GM23248 (cell line): ENCODE data around the gene CLEC18A. TPM values are rescaled to one million over a fixed set of nuclear protein-coding genes. Genes with fewer than 3 reads are reported as not detected.

ENCODE experiments used
- DNase-seq: peaks from one replicate; pipeline ENCODE4 v3.0.0-alpha.2; 2015
- H2AFZ ChIP-seq: fragments of 200-600 bp; sonication (generic); 2 replicates; pipeline ENCODE4 v1.6.1; 2016; ENCODE audit warnings: antibody characterized with exemption
- H3F3A ChIP-seq: fragments of 200-600 bp; sonication (generic); 2 replicates; pipeline ENCODE4 v1.6.1; 2016; ENCODE audit warnings: mild to moderate bottlenecking, antibody characterized with exemption, mixed run types; ENCODE audit not compliant: insufficient read depth
- H3K27ac ChIP-seq: fragments of 200-600 bp; sonication (generic); 2 replicates; pipeline ENCODE4 v1.5.1; 2016; ENCODE audit warnings: mild to moderate bottlenecking
- H3K27me3 ChIP-seq: fragments of 200-600 bp; sonication (generic); replicated peaks from 2 replicates; pipeline ENCODE4 v1.6.1; 2016; ENCODE audit warnings: mild to moderate bottlenecking; ENCODE audit not compliant: insufficient read depth
- H3K36me3 ChIP-seq: fragments of 200-600 bp; sonication (generic); 2 replicates; pipeline ENCODE4 v1.6.1; 2016; ENCODE audit warnings: low read depth, mild to moderate bottlenecking
- H3K4me1 ChIP-seq: fragments of 200-600 bp; sonication (generic); 2 replicates; pipeline ENCODE4 v1.6.1; 2016; ENCODE audit warnings: mild to moderate bottlenecking; ENCODE audit not compliant: insufficient read depth
- H3K4me2 ChIP-seq: fragments of 200-600 bp; sonication (generic); one replicate; pipeline ENCODE4 v1.6.1; 2016; ENCODE audit warnings: mild to moderate bottlenecking; ENCODE audit not compliant: unreplicated experiment
- H3K4me3 ChIP-seq: fragments of 200-600 bp; sonication (generic); 2 replicates; pipeline ENCODE4 v1.5.1; 2016; ENCODE audit warnings: mild to moderate bottlenecking
- H3K79me2 ChIP-seq: fragments of 200-600 bp; sonication (generic); 2 replicates; pipeline ENCODE4 v1.6.1; 2016; ENCODE audit warnings: mild to moderate bottlenecking; ENCODE audit not compliant: insufficient read depth
- H3K9ac ChIP-seq: fragments of 200-600 bp; sonication (generic); 2 replicates; pipeline ENCODE4 v1.6.1; 2016; ENCODE audit warnings: mild to moderate bottlenecking
- H3K9me2 ChIP-seq: fragments of 200-600 bp; sonication (generic); 2 replicates; pipeline ENCODE4 v1.6.1; 2016; ENCODE audit warnings: mixed run types, mild to moderate bottlenecking, moderate library complexity; ENCODE audit not compliant: insufficient read depth
- H3K9me3 ChIP-seq: fragments of 200-600 bp; sonication (generic); one replicate; pipeline ENCODE4 v1.6.1; 2017; ENCODE audit warnings: low read depth
- H4K20me1 ChIP-seq: fragments of 200-600 bp; sonication (generic); 2 replicates; pipeline ENCODE4 v1.6.0; 2016; ENCODE audit not compliant: insufficient read depth
- EZH2 ChIP-seq: fragments of 200-600 bp; sonication (generic); IDR thresholded peaks from 2 replicates; pipeline ENCODE4 v1.6.1; 2018; ENCODE audit warnings: antibody characterized with exemption, mild to moderate bottlenecking; ENCODE audit not compliant: insufficient read depth, poor library complexity, severe bottlenecking
- EZH2phosphoT487 ChIP-seq: fragments of 200-600 bp; sonication (generic); IDR thresholded peaks from 2 replicates; pipeline ENCODE4 v1.6.1; 2018; ENCODE audit warnings: antibody characterized with exemption, moderate library complexity, mild to moderate bottlenecking, low read depth; ENCODE audit not compliant: insufficient read depth
- WGBS, 2 experiments: methylation state at CpG; one replicate each; pipeline ENCODE4 v1.1.6; 2015 to 2017; ENCODE audit warnings: low lambda C conversion rate in 2 of 2, low coverage in 1 of 2; ENCODE audit errors: missing lambda C conversion rate in 2 of 2; 5-methylcytosine and 5-hydroxymethylcytosine counted together
- in situ Hi-C: fragments of 300-500 bp; cut with MboI; formaldehyde crosslinking; loops from 2 replicates; pipeline ENCODE4 v1.15.0; 2020
- polyA plus RNA-seq: library from polyadenylated mRNA; unstranded; fragments of >200 nt; fragmentation: Nextera tagmentation; extraction: Ambion mirVana; gene quantifications from 2 replicates; pipeline ENCODE4 v1.2.1, GENCODE V29; 2016
- total RNA-seq: library from RNA; depleted of rRNA; stranded (reverse); fragments of >200 nt; shearing (Covaris generic); gene quantifications from 2 replicates; pipeline ENCODE4 v1.2.3, GENCODE V29; 2014

The CLEC18A gene
- total and polyA plus RNA-seq, 2 experiments from 2014 or later, result 0.10 to 0.43 TPM

DNA sequence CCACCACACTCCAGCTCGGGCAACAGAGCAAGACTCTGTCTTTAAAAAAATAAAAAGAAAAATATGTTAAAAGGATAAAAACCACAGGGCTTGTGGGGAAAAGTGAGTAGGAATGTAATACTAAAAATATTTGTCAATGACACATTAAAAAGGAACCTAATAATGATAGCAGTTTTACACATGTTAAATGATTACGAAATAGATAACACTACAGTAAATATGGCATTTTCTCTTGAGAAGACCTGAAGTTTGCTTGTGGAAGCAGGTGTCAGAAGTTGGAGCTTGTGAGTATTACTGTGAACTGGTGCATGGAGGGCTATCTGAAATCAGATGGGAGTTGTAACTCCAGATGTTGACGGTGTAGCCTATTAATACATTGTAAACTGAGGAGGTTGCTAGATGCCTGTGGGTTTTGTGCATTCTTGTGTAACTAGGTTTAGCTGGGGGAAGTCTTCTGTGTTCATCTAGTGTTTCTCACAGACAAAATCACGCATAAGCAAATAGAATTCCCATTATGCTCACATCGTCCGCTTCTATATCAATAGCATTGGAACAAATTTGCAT lies 44.2 kb upstream of the CLEC18A start:
- peak; percentile 74 for DNase-seq
- Histone ChIP-seq H3K79me2 (no peaks in the 10 kb centered on the region), H3F3A (peaks cover 12% of the 10 kb centered on the region; the same call in 1 of the 2 replicates), H3K27me3 (no peaks in the 10 kb centered on the region), H3K4me1 (peaks cover 17% of the 10 kb centered on the region), H2AFZ (no peak overlapping the region), H3K36me3 (no peaks in the 10 kb centered on the region), H3K4me3 (no peak overlapping the region), H3K4me2 (peak overlapping the region; percentile 37), H3K9ac (no peak overlapping the region), H3K27ac (peak overlapping the region; percentile 30), H3K9me2 (no peaks in the 10 kb centered on the region), H4K20me1 (no peaks in the 10 kb centered on the region), H3K9me3 (no peaks in the 10 kb centered on the region)
- in situ Hi-C loops, result no loop called here
- no peak for TF ChIP-seq EZH2
- no peak for TF ChIP-seq EZH2phosphoT487
- WGBS, 2 experiments, result 65 to 81% methylated on average over 6 of the region's 6 CpGs

DNA sequence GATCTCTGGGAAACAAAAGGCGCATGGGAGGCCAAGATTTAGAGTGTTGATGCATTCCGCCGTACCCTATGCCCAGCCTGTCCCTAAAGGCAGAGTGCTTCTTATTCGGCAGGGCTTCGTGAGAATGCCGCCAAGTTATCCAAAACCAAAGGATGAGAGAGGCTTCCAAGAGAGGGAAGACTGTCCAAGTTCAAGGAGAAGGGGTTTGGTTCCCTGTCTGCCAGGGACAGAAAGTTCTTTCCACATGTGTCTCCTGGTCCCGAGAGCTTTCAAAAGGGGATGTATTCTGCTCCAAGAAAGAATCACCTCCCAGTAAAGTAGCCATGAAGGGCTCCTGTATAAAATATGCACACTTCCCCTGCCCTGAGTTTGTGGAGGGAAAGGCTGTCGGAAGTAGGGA lies 42.1 kb upstream of the CLEC18A start:
- Histone ChIP-seq H3K9me2 (no peaks in the 10 kb centered on the region), H3K4me2 (no peak overlapping the region), H3K9me3 (no peaks in the 10 kb centered on the region), H3K36me3 (no peaks in the 10 kb centered on the region), H3K4me1 (peaks cover 17% of the 10 kb centered on the region), H3K9ac (no peak overlapping the region), H3K27me3 (no peaks in the 10 kb centered on the region), H3F3A (peaks cover 12% of the 10 kb centered on the region; the same call in 1 of the 2 replicates), H3K4me3 (no peak overlapping the region), H3K79me2 (no peaks in the 10 kb centered on the region), H2AFZ (no peak overlapping the region), H3K27ac (no peak overlapping the region), H4K20me1 (no peaks in the 10 kb centered on the region)
- no peak for DNase-seq
- in situ Hi-C loops, result no loop called here
- TF ChIP-seq EZH2phosphoT487 (no peak), EZH2 (no peak)
- WGBS, 2 experiments, result 74 to 75% methylated on average over 8 of the region's 8 CpGs

DNA sequence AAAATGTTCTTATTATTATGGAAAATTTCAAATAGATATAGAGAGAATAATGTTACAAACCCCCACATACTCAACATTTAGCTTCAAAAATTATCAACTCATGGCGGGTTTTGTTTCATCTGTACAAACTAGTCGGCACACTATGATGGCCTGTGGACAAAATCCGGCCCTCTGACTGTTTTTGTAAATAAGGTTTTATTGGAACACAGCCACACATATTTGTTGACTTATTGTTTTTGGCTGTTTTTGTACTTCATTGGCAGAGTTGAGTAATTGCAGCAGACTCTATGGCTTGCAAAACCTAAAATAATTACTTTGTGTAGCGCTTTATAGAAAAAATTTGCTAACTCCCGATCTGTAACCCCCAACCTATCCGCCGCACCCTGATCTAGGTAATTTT lies 41.4 kb upstream of the CLEC18A start:
- H3K9me3 ChIP-seq, result no peaks in the 10 kb centered on the region
- no peak overlapping the region for H3K4me2 ChIP-seq
- H2AFZ ChIP-seq, result no peak overlapping the region
- H3K4me3 ChIP-seq, result no peak overlapping the region
- H3K9me2 ChIP-seq, result no peaks in the 10 kb centered on the region
- H3K4me1 ChIP-seq, result peaks cover 17% of the 10 kb centered on the region
- H3K27ac ChIP-seq, result no peak overlapping the region
- no peaks in the 10 kb centered on the region for H4K20me1 ChIP-seq
- no peaks in the 10 kb centered on the region for H3K27me3 ChIP-seq
- no peak for DNase-seq
- no peaks in the 10 kb centered on the region for H3K36me3 ChIP-seq
- H3F3A ChIP-seq, result peaks cover 12% of the 10 kb centered on the region; the same call in 1 of the 2 replicates
- 59% methylated on average over 7 of the region's 7 CpGs for WGBS, 2 experiments
- no peak for TF ChIP-seq EZH2
- TF ChIP-seq EZH2phosphoT487, result no peak
- no peak overlapping the region for H3K9ac ChIP-seq
- in situ Hi-C loops, result no loop called here
- no peaks in the 10 kb centered on the region for H3K79me2 ChIP-seq

DNA sequence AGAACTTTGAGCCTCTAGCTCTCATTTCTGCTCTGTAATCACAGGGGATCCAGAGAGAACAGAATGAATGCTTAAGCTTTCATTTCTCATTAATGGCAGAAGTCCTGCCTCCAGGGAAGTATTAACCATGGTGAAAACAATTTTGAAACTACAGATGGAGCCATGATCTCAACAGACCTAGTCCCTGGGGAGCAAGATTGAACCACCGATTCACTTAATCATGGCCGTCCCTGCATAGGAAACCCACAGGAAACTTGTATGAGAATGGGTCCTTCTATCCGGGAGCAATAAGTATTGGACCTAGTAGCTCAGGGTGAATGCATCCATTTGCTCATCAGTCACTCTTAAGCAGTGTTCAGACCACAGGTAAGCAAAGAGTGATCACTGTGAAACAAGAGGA lies 40.2 kb upstream of the CLEC18A start:
- WGBS, 2 experiments, result 48 to 65% methylated on average over 3 of the region's 3 CpGs
- H3K36me3 ChIP-seq, result no peaks in the 10 kb centered on the region
- peaks cover 15% of the 10 kb centered on the region for H3K4me1 ChIP-seq
- H2AFZ ChIP-seq, result no peak overlapping the region
- peaks cover 11% of the 10 kb centered on the region; the same call in 1 of the 2 replicates for H3F3A ChIP-seq
- no peaks in the 10 kb centered on the region for H3K79me2 ChIP-seq
- H3K27ac ChIP-seq, result no peak overlapping the region
- H3K9me2 ChIP-seq, result no peaks in the 10 kb centered on the region
- no peak for TF ChIP-seq EZH2phosphoT487
- TF ChIP-seq EZH2, result no peak
- no peak overlapping the region for H3K4me2 ChIP-seq
- no peaks in the 10 kb centered on the region for H3K27me3 ChIP-seq
- DNase-seq, result no peak
- no peak overlapping the region for H3K4me3 ChIP-seq
- in situ Hi-C loops, result no loop called here
- H3K9ac ChIP-seq, result no peak overlapping the region
- H4K20me1 ChIP-seq, result no peaks in the 10 kb centered on the region
- H3K9me3 ChIP-seq, result no peaks in the 10 kb centered on the region

DNA sequence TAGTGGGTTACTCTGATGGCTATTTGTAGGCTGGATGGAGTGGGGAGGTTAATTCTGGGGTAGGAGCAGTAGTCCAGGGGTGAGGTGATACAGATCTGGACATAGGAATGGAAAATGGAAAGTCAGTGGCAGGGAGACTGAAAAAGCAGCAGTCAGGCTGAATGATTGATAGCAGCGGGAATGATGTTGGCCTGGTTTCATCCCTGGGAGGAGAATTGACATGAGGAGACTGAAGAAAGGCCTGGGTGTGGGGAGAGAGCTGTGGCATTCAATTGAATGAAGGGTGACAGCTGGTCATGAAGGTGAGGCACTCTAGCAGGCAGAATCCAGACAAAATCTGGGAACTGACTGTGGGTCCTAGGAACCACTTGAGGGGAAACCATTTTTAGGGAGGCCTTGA lies 34.7 kb upstream of the CLEC18A start:
- Histone ChIP-seq H3K9ac (no peak overlapping the region), H3K27ac (no peak overlapping the region), H3K4me3 (no peak overlapping the region), H3K4me2 (no peak overlapping the region), H3K79me2 (no peaks in the 10 kb centered on the region), H2AFZ (no peak overlapping the region), H3K9me3 (no peaks in the 10 kb centered on the region), H3K4me1 (peaks cover 24% of the 10 kb centered on the region), H3K27me3 (no peaks in the 10 kb centered on the region), H4K20me1 (no peaks in the 10 kb centered on the region), H3F3A (peaks cover 23% of the 10 kb centered on the region), H3K36me3 (no peaks in the 10 kb centered on the region), H3K9me2 (no peaks in the 10 kb centered on the region)
- no peak for DNase-seq
- TF ChIP-seq EZH2 (no peak), EZH2phosphoT487 (no peak)
- in situ Hi-C loops, result no loop called here
- 96 to 100% methylated on average over 1 of the region's 1 CpG for WGBS, 2 experiments
